Gastroesophageal sphincter (tissue), 4 donors: ENCODE results near the gene ABCA5. TPM values are rescaled to one million over a fixed set of nuclear protein-coding genes. Genes with fewer than 3 reads are reported as not detected.

Source experiments
- ATAC-seq: fragments of 150-250 bp; one replicate; pipeline ENCODE4 v1.9.1; 2016; ENCODE audit warnings: mild to moderate bottlenecking, moderate library complexity
- H3K27ac ChIP-seq, 4 donors: fragments of 200-600 bp; sonication (generic) in 3 of 4; 1 replicate in 3 of 4; 2 replicates in 1 of 4; pipeline ENCODE4 v1.5.1; 2016 to 2019
- H3K27me3 ChIP-seq: fragments of 200-600 bp; sonication (generic); one replicate; pipeline ENCODE4 v1.5.1; 2019
- H3K36me3 ChIP-seq, 2 donors: fragments of 200-600 bp; sonication (generic); one replicate each; pipeline ENCODE4 v1.5.1; 2019; ENCODE audit warnings: control low read depth in 1 of 2
- H3K4me1 ChIP-seq, 3 donors: fragments of 200-600 bp; sonication (generic); 1 replicate in 2 of 3; 2 replicates in 1 of 3; pipeline ENCODE4 v1.5.1; 2016 to 2019; ENCODE audit warnings: control low read depth in 2 of 3
- H3K4me3 ChIP-seq, 2 donors: fragments of 200-600 bp; sonication (generic); one replicate each; pipeline ENCODE4 v1.5.1; 2019; ENCODE audit warnings: mild to moderate bottlenecking in 1 of 2, moderate library complexity in 1 of 2
- H3K9me3 ChIP-seq, 3 donors: fragments of 200-600 bp; sonication (generic); one replicate each; pipeline ENCODE4 v1.5.1; 2017 to 2019; ENCODE audit warnings: control low read depth in 2 of 3
- CTCF ChIP-seq, 4 experiments: fragments of 200-600 bp in 2 of 4; fragments of 450-650 bp in 2 of 4; sonication (generic) in 1 of 4; IDR thresholded peaks; one replicate each; pipeline ENCODE4 v1.5.1; 2017 to 2019; ENCODE audit warnings: antibody characterized with exemption in 4 of 4, mild to moderate bottlenecking in 2 of 4, moderate library complexity in 2 of 4
- EP300 ChIP-seq: sonication (generic); formaldehyde crosslinking; IDR thresholded peaks from one replicate; pipeline ENCODE4 v1.6.1; 2017; ENCODE audit warnings: antibody characterized with exemption, mild to moderate bottlenecking
- POLR2A ChIP-seq, 2 donors: fragments of 450-650 bp; IDR thresholded peaks; one replicate each; pipeline ENCODE4 v1.6.1; 2017; ENCODE audit warnings: antibody characterized with exemption in 2 of 2, mild to moderate bottlenecking in 2 of 2, moderate library complexity in 1 of 2
- POLR2AphosphoS5 ChIP-seq: sonication (generic); formaldehyde crosslinking; IDR thresholded peaks from one replicate; pipeline ENCODE4 v1.6.1; 2017; ENCODE audit warnings: antibody characterized with exemption
- WGBS, 2 donors: methylation state at CpG; one replicate each; pipeline ENCODE4 v1.1.5; 2018; ENCODE audit warnings: low coverage in 1 of 2; 5-methylcytosine and 5-hydroxymethylcytosine counted together
- total RNA-seq, 4 donors: library from RNA; depleted of rRNA; stranded (reverse); fragments of >200 nt; gene quantifications; one replicate each; pipeline ENCODE4 v1.1.0, GENCODE V29; 2016

ABCA5 gene
- total RNA-seq, 4 donors from 2014 or later: 9.4 to 42.0 (median 22.0) TPM

- Histone ChIP-seq H3K36me3 (no peaks in the 10 kb centered on the region), H3K4me3 (no peak overlapping the region), H3K4me1 (no peaks in the 10 kb centered on the region), H3K9me3 (no peaks in the 10 kb centered on the region), H3K27me3 (peaks cover 6% of the 10 kb centered on the region), H3K27ac (no peak overlapping the region)
- TF ChIP-seq EP300 (no peak), CTCF (IDR thresholded peaks at IDR 0.05) (no peak), POLR2AphosphoS5 (no peak), POLR2A (IDR thresholded peaks at IDR 0.05) (no peak)
- ATAC-seq: no peak
- WGBS, 2 donors: 92 to 96% methylated on average over 5 to 7 of the region's 7 CpGs
Measured at GRCh38 chr17:69356625-69357024, 29.7 kb upstream of the ABCA5 start.

- H3K36me3 ChIP-seq: no peaks in the 10 kb centered on the region
- no peak overlapping the region for H3K4me3 ChIP-seq
- H3K4me1 ChIP-seq: no peaks in the 10 kb centered on the region
- TF ChIP-seq CTCF (IDR thresholded peaks at IDR 0.05): no peak
- no peak for TF ChIP-seq POLR2AphosphoS5
- TF ChIP-seq POLR2A (IDR thresholded peaks at IDR 0.05): no peak
- no peak for TF ChIP-seq EP300
- H3K27ac ChIP-seq: no peak overlapping the region
- H3K9me3 ChIP-seq: no peaks in the 10 kb centered on the region
- peaks cover 6% of the 10 kb centered on the region for H3K27me3 ChIP-seq
- no peak for ATAC-seq
- WGBS, 2 donors: 25 to 36% methylated on average over 4 of the region's 4 CpGs
Measured at GRCh38 chr17:69350911-69351310, 24.0 kb upstream of the ABCA5 start.

GRCh38 chr17:69348429-69348828, 21.5 kb upstream of the ABCA5 start:
- H3K4me3 ChIP-seq: no peak overlapping the region
- no peak for TF ChIP-seq POLR2A (IDR thresholded peaks at IDR 0.05)
- no peak for TF ChIP-seq POLR2AphosphoS5
- TF ChIP-seq CTCF (IDR thresholded peaks at IDR 0.05): no peak
- no peak for TF ChIP-seq EP300
- H3K36me3 ChIP-seq: no peaks in the 10 kb centered on the region
- H3K27me3 ChIP-seq: no peaks in the 10 kb centered on the region
- WGBS, 2 donors: 60 to 83% methylated on average over 1 to 2 of the region's 2 CpGs
- ATAC-seq: no peak
- no peaks in the 10 kb centered on the region for H3K4me1 ChIP-seq
- H3K27ac ChIP-seq: no peak overlapping the region
- no peaks in the 10 kb centered on the region for H3K9me3 ChIP-seq

- 78 to 89% methylated on average over 3 to 7 of the region's 7 CpGs for WGBS, 2 donors
- no peaks in the 10 kb centered on the region for H3K36me3 ChIP-seq
- H3K4me3 ChIP-seq: no peak overlapping the region
- TF ChIP-seq POLR2A (IDR thresholded peaks at IDR 0.05) (no peak), EP300 (no peak), CTCF (IDR thresholded peaks at IDR 0.05) (no peak), POLR2AphosphoS5 (no peak)
- no peak overlapping the region for H3K27ac ChIP-seq
- no peaks in the 10 kb centered on the region for H3K4me1 ChIP-seq
- H3K9me3 ChIP-seq: no peaks in the 10 kb centered on the region
- ATAC-seq: no peak
- no peaks in the 10 kb centered on the region for H3K27me3 ChIP-seq
Measured at GRCh38 chr17:69346766-69347165, 19.8 kb upstream of the ABCA5 start.

GRCh38 chr17:69344939-69345338, 18.0 kb upstream of the ABCA5 start:
- H3K9me3 ChIP-seq: no peaks in the 10 kb centered on the region
- TF ChIP-seq EP300 (no peak), POLR2AphosphoS5 (no peak), POLR2A (IDR thresholded peaks at IDR 0.05) (no peak), CTCF (IDR thresholded peaks at IDR 0.05) (no peak)
- no peak overlapping the region for H3K4me3 ChIP-seq
- H3K27ac ChIP-seq: no peak overlapping the region
- H3K4me1 ChIP-seq: no peaks in the 10 kb centered on the region
- H3K27me3 ChIP-seq: no peaks in the 10 kb centered on the region
- no peaks in the 10 kb centered on the region for H3K36me3 ChIP-seq
- ATAC-seq: no peak
